Mesenchymal stem cell (in vitro differentiated cells and primary cell): Measurements from ENCODE around the gene PIGP.

ENCODE experiments used
- DNase-seq: peaks from one replicate; pipeline ENCODE4 v3.0.0-alpha.2; 2013
- H2AFZ ChIP-seq: one replicate; pipeline ENCODE4 v1.6.1; 2013; ENCODE audit warnings: low read depth, mild to moderate bottlenecking, control low read depth, inconsistent platforms, low read length, moderate library complexity
- H2AK5ac ChIP-seq: 2 replicates; pipeline ENCODE4 v1.6.1; 2013; ENCODE audit warnings: low read length, moderate library complexity, mild to moderate bottlenecking, inconsistent platforms; ENCODE audit not compliant: severe bottlenecking
- H2BK120ac ChIP-seq: one replicate; pipeline ENCODE4 v1.6.1; 2013; ENCODE audit warnings: low read depth, mild to moderate bottlenecking, inconsistent platforms, low read length, moderate library complexity
- H2BK12ac ChIP-seq, 2 experiments: one replicate each; pipeline ENCODE4 v1.6.1; 2013; ENCODE audit warnings: inconsistent platforms in 2 of 2, low read length in 2 of 2, mild to moderate bottlenecking in 2 of 2, moderate library complexity in 2 of 2, control low read depth in 1 of 2
- H2BK15ac ChIP-seq: one replicate; pipeline ENCODE4 v1.6.1; 2013; ENCODE audit warnings: mild to moderate bottlenecking, low read depth, inconsistent platforms; ENCODE audit not compliant: poor library complexity, severe bottlenecking
- H2BK5ac ChIP-seq: 2 replicates; pipeline ENCODE4 v1.6.1; 2013; ENCODE audit warnings: low read depth, mild to moderate bottlenecking, low read length, control low read depth, inconsistent platforms; ENCODE audit not compliant: poor library complexity, severe bottlenecking
- H3K14ac ChIP-seq, 2 experiments: one replicate each; pipeline ENCODE4 v1.6.1; 2013; ENCODE audit warnings: inconsistent platforms in 2 of 2, low read length in 2 of 2, control low read depth in 1 of 2, mild to moderate bottlenecking in 1 of 2, moderate library complexity in 1 of 2
- H3K18ac ChIP-seq, 2 experiments: one replicate each; pipeline ENCODE4 v1.6.1; 2013; ENCODE audit warnings: inconsistent platforms in 2 of 2, low read length in 2 of 2, control low read depth in 1 of 2, low read depth in 1 of 2, mild to moderate bottlenecking in 1 of 2
- H3K23ac ChIP-seq, 2 experiments: one replicate each; pipeline ENCODE4 v1.6.1; 2013; ENCODE audit warnings: inconsistent platforms in 2 of 2, low read length in 2 of 2, mild to moderate bottlenecking in 2 of 2, moderate library complexity in 2 of 2, control low read depth in 1 of 2
- H3K27ac ChIP-seq: 2 replicates; pipeline ENCODE4 v1.5.1; 2013; ENCODE audit warnings: mild to moderate bottlenecking, moderate library complexity, low read length, control low read depth, inconsistent platforms; ENCODE audit not compliant: poor library complexity, severe bottlenecking
- H3K27me3 ChIP-seq, 2 experiments: 2 replicates each; pipeline versions ENCODE4 v1.6.1 to v1.7.0; 2013; ENCODE audit warnings: low read length in 2 of 2, mild to moderate bottlenecking in 2 of 2, moderate library complexity in 2 of 2, control low read depth in 1 of 2, inconsistent platforms in 1 of 2; ENCODE audit not compliant: control insufficient read depth in 1 of 2, insufficient read depth in 1 of 2
- H3K36me3 ChIP-seq, 2 experiments: 2 replicates each; pipeline versions ENCODE4 v1.6.1 to v1.7.0; 2013; ENCODE audit warnings: low read length in 2 of 2, control low read depth in 1 of 2, inconsistent platforms in 1 of 2, low read depth in 1 of 2, mild to moderate bottlenecking in 1 of 2; ENCODE audit not compliant: insufficient read depth in 2 of 2, control insufficient read depth in 1 of 2
- H3K4ac ChIP-seq, 2 experiments: one replicate each; pipeline ENCODE4 v1.6.1; 2013; ENCODE audit warnings: inconsistent platforms in 2 of 2, low read length in 2 of 2, mild to moderate bottlenecking in 2 of 2, moderate library complexity in 2 of 2, control low read depth in 1 of 2, low read depth in 1 of 2
- H3K4me1 ChIP-seq: 2 replicates; pipeline ENCODE4 v1.6.1; 2013; ENCODE audit warnings: low read depth, low read length, control low read depth; ENCODE audit not compliant: control insufficient read depth, insufficient read depth
- H3K4me2 ChIP-seq: 2 replicates; pipeline ENCODE4 v1.6.1; 2013; ENCODE audit warnings: low read length, mild to moderate bottlenecking, inconsistent platforms; ENCODE audit not compliant: poor library complexity, severe bottlenecking
- H3K4me3 ChIP-seq, 2 experiments: 2 replicates each; pipeline versions ENCODE4 v1.5.1 to v1.7.0; 2013; ENCODE audit warnings: low read length in 2 of 2, mild to moderate bottlenecking in 2 of 2, control low read depth in 1 of 2, low read depth in 1 of 2; ENCODE audit not compliant: insufficient read depth in 1 of 2
- H3K79me1 ChIP-seq: replicated peaks from 2 replicates; pipeline ENCODE4 v1.6.1; 2013; ENCODE audit warnings: mild to moderate bottlenecking, control low read depth, low read length, inconsistent platforms; ENCODE audit not compliant: poor library complexity, severe bottlenecking
- H3K9ac ChIP-seq: 2 replicates; pipeline ENCODE4 v1.7.0; 2013; ENCODE audit warnings: mild to moderate bottlenecking, low read length, moderate library complexity
- H3K9me3 ChIP-seq: 2 replicates; pipeline ENCODE4 v1.7.0; 2013; ENCODE audit warnings: mild to moderate bottlenecking, low read length; ENCODE audit not compliant: control insufficient read depth
- H4K8ac ChIP-seq: one replicate; pipeline ENCODE4 v1.6.1; 2013; ENCODE audit warnings: inconsistent platforms, mild to moderate bottlenecking, low read length, moderate library complexity
- H4K91ac ChIP-seq: one replicate; pipeline ENCODE4 v1.6.1; 2013; ENCODE audit warnings: mild to moderate bottlenecking, low read length, inconsistent platforms
- WGBS: methylation state at CpG from one replicate; pipeline ENCODE4 v1.1.7; 2013; ENCODE audit warnings: mixed read lengths; 5-methylcytosine and 5-hydroxymethylcytosine counted together

Gene PIGP

GRCh38 chr21:37095821-37096220 lies 22.9 kb upstream of the PIGP start:
- no peaks in the 10 kb centered on the region for H3K4me1 ChIP-seq
- no peak overlapping the region for H3K9ac ChIP-seq
- no peak overlapping the region for H2BK5ac ChIP-seq
- H3K36me3 ChIP-seq = peaks cover 19 to 77% of the 10 kb centered on the region in 2 experiments
- WGBS = 98% methylated on average over 2 of the region's 4 CpGs
- H3K27me3 ChIP-seq = no peaks in the 10 kb centered on the region
- no peak overlapping the region for H2BK15ac ChIP-seq
- no peak overlapping the region for H3K4ac ChIP-seq
- H3K27ac ChIP-seq = no peak overlapping the region
- no peak overlapping the region for H3K14ac ChIP-seq
- H3K4me2 ChIP-seq = no peak overlapping the region
- DNase-seq = no peak
- H2BK12ac ChIP-seq = no peak overlapping the region
- H3K18ac ChIP-seq = no peak overlapping the region
- no peak overlapping the region for H3K23ac ChIP-seq
- H4K91ac ChIP-seq = no peak overlapping the region
- H2AFZ ChIP-seq = no peak overlapping the region
- no peak overlapping the region for H3K4me3 ChIP-seq
- no peaks in the 10 kb centered on the region for H3K9me3 ChIP-seq
- H3K79me1 ChIP-seq = peaks cover 13% of the 10 kb centered on the region
- no peak overlapping the region for H2AK5ac ChIP-seq
- no peak overlapping the region for H4K8ac ChIP-seq
- no peak overlapping the region for H2BK120ac ChIP-seq

DNA sequence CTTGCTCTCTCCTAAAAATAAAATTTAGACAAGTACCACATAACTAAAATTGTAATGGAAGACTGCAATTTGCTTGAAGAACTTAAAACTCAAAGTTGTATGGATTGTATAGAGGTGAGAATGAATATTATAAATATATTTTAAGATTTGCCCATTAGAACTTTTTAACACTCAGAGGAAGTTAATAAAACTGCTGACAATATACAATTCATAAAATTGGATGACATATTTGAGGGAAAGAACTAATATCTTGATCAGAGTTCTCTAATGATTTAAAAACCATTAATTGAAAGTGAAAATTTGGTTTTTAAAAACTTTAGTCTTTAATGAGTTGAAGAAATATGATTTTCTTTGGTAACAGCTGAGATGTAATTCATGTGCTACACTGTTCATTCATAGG lies 21.1 kb upstream of the PIGP start:
- no peak overlapping the region for H2BK12ac ChIP-seq
- peaks cover 11% of the 10 kb centered on the region for H3K79me1 ChIP-seq
- no peaks in the 10 kb centered on the region for H3K27me3 ChIP-seq
- no peak overlapping the region for H2BK15ac ChIP-seq
- H3K4ac ChIP-seq = no peak overlapping the region
- H3K23ac ChIP-seq = no peak overlapping the region
- H3K18ac ChIP-seq = no peak overlapping the region
- H3K27ac ChIP-seq = no peak overlapping the region
- no peak for DNase-seq
- H3K14ac ChIP-seq = no peak overlapping the region
- peaks cover 20 to 71% of the 10 kb centered on the region in 2 experiments for H3K36me3 ChIP-seq
- no peak overlapping the region for H2AK5ac ChIP-seq
- H4K91ac ChIP-seq = no peak overlapping the region
- H3K4me1 ChIP-seq = no peaks in the 10 kb centered on the region
- no peak overlapping the region for H3K4me3 ChIP-seq
- no peak overlapping the region for H2BK120ac ChIP-seq
- no peak overlapping the region for H3K9ac ChIP-seq
- no peaks in the 10 kb centered on the region for H3K9me3 ChIP-seq
- no peak overlapping the region for H2BK5ac ChIP-seq
- no peak overlapping the region for H4K8ac ChIP-seq
- no peak overlapping the region for H3K4me2 ChIP-seq
- H2AFZ ChIP-seq = no peak overlapping the region

- H3K9me3 ChIP-seq = no peaks in the 10 kb centered on the region
- H2BK15ac ChIP-seq = no peak overlapping the region
- H3K4me1 ChIP-seq = peaks cover 1% of the 10 kb centered on the region
- peaks cover 5% of the 10 kb centered on the region for H3K79me1 ChIP-seq
- H3K4me3 ChIP-seq = no peak overlapping the region
- H3K14ac ChIP-seq = no peak overlapping the region
- H3K4ac ChIP-seq = no peak overlapping the region
- peak; percentile 64 for DNase-seq
- no peak overlapping the region for H4K8ac ChIP-seq
- peaks cover 7 to 32% of the 10 kb centered on the region in 2 experiments for H3K36me3 ChIP-seq
- H2BK12ac ChIP-seq = no peak overlapping the region
- no peaks in the 10 kb centered on the region for H3K27me3 ChIP-seq
- no peak overlapping the region for H3K18ac ChIP-seq
- WGBS = 85% methylated on average over 4 of the region's 5 CpGs
- H2AK5ac ChIP-seq = no peak overlapping the region
- H3K9ac ChIP-seq = peak overlapping the region; percentile 28
- no peak overlapping the region for H3K27ac ChIP-seq
- no peak overlapping the region for H2AFZ ChIP-seq
- no peak overlapping the region for H3K4me2 ChIP-seq
- H2BK120ac ChIP-seq = no peak overlapping the region
- H2BK5ac ChIP-seq = no peak overlapping the region
- no peak overlapping the region for H4K91ac ChIP-seq
- H3K23ac ChIP-seq = no peak overlapping the region
Measured at GRCh38 chr21:37088186-37088735, 15.4 kb upstream of the PIGP start.

DNA sequence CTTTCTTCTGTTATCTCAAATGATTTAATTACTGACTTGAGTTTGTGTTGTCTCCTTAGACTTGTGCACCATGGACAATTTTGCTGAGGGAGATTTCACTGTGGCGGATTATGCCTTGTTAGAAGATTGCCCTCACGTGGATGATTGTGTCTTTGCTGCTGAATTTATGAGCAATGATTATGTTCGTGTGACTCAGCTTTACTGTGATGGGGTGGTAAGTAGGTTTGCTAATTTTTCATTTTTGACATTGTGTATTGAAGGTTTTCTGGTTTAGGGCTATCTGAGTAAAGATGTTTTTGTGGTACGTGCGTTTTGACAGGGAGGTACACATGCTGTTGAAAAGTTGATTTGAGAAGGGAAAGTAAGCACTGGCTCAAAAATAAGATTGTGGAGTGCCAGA lies 14.3 kb upstream of the PIGP start:
- Histone ChIP-seq H2AFZ (no peak overlapping the region), H3K27ac (no peak overlapping the region), H3K4me2 (no peak overlapping the region), H2AK5ac (no peak overlapping the region), H3K23ac (no peak overlapping the region), H3K9ac (peak overlapping the region; percentile 39), H3K27me3 (no peaks in the 10 kb centered on the region), H2BK5ac (no peak overlapping the region), H2BK12ac (no peak overlapping the region), H3K9me3 (no peaks in the 10 kb centered on the region), H4K8ac (no peak overlapping the region), H3K14ac (no peak overlapping the region), H3K4me3 (no peak overlapping the region), H3K36me3 (peaks cover 7 to 28% of the 10 kb centered on the region in 2 experiments), H3K79me1 (peaks cover 6% of the 10 kb centered on the region), H3K18ac (no peak overlapping the region), H3K4ac (no peak overlapping the region), H3K4me1 (peaks cover 1% of the 10 kb centered on the region), H2BK15ac (no peak overlapping the region), H4K91ac (no peak overlapping the region), H2BK120ac (no peak overlapping the region)
- 54% methylated on average over 5 of the region's 5 CpGs for WGBS
- peak; percentile 72 for DNase-seq
